H1 (cell line): Measurements from ENCODE around the gene ABCA1. TPM values are rescaled to one million over a fixed set of nuclear protein-coding genes. Genes with fewer than 3 reads are reported as not detected.

Source experiments
- BACH1 ChIP-seq: IDR thresholded peaks from 2 replicates; pipeline ENCODE4 v1.6.1; 2012; ENCODE audit warnings: low read length, improper control_type of control experiment
- MAX ChIP-seq: IDR thresholded peaks from 2 replicates; pipeline ENCODE4 v1.6.1; 2012; ENCODE audit warnings: inconsistent platforms
- RBBP5 ChIP-seq: IDR thresholded peaks from 2 replicates; pipeline ENCODE4 v1.7.1; 2012; ENCODE audit warnings: low read depth, mild to moderate bottlenecking, inconsistent platforms, low read length, moderate library complexity, borderline replicate concordance
- RFX5 ChIP-seq: IDR thresholded peaks from 2 replicates; pipeline ENCODE4 v1.6.1; 2011; ENCODE audit warnings: low read depth, low read length, improper control_type of control experiment, borderline replicate concordance
- SP2 ChIP-seq: IDR thresholded peaks from 2 replicates; pipeline ENCODE4 v1.6.1; 2012; ENCODE audit warnings: mild to moderate bottlenecking, low read length, inconsistent platforms
- polyA plus RNA-seq, 7 experiments: library from polyadenylated mRNA; depleted of rRNA in 3 of 7; stranded (reverse) in 5 of 7; unstranded in 2 of 7; fragments of >200 nt in 5 of 7; fragments of 200-250 nt in 2 of 7; gene quantifications; 1 replicate in 5 of 7; 2 replicates in 1 of 7; 4 replicates in 1 of 7; pipeline versions ENCODE4 v1.2.1 to v1.2.3, GENCODE V29; 2011 to 2013; ENCODE audit warnings: missing spikeins in 2 of 7, mixed read lengths in 2 of 7
- total RNA-seq: library from RNA; stranded (reverse); fragmentation: NEBNext Ultra II Directional; extraction: Animal tissue kit (Norgen Biotek cat#: 25700); gene quantifications from 2 replicates; pipeline ENCODE4 v1.2.1, GENCODE V29; 2021
- TF ChIP-seq, protein P1 (sequence below): IDR thresholded peaks from 2 replicates; pipeline ENCODE4 v1.6.1; 2012; ENCODE audit warnings: inconsistent platforms

ABCA1 gene
- total and polyA plus RNA-seq, 2 of the 8 experiments (the other 6 are each of a cell fraction or from before 2014, with no cell fraction given), result 6.9 to 7.8 TPM

DNA sequence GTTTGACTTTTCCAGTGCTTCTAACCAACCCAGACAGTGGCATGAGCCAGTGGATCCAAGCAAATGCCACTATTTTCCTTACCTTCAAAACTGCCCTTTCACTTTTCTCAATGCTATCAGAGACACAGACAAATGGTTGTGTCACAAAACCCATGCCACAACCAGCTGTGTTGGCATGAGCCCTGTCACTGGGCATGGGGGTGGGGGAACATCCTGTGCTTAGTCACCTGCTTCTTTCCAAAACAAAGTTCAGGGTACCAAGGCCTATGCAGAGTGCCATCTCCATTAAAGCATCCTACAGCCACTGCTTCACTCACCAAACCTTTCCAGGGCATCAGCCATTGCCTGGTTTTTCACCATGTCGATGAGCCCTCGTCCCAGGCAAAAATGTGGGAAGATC, 133.9 kb downstream of the ABCA1 start (continued):
- TF ChIP-seq, protein P1, sequence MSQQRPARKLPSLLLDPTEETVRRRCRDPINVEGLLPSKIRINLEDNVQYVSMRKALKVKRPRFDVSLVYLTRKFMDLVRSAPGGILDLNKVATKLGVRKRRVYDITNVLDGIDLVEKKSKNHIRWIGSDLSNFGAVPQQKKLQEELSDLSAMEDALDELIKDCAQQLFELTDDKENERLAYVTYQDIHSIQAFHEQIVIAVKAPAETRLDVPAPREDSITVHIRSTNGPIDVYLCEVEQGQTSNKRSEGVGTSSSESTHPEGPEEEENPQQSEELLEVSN, result no peak
- TF ChIP-seq MAX (no peak), BACH1 (no peak), SP2 (no peak), RBBP5 (no peak), RFX5 (no peak)
- TF ChIP-seq, all 59 proteins: peak for 0
